Measurements from ENCODE around the gene PEF1.

DNA sequence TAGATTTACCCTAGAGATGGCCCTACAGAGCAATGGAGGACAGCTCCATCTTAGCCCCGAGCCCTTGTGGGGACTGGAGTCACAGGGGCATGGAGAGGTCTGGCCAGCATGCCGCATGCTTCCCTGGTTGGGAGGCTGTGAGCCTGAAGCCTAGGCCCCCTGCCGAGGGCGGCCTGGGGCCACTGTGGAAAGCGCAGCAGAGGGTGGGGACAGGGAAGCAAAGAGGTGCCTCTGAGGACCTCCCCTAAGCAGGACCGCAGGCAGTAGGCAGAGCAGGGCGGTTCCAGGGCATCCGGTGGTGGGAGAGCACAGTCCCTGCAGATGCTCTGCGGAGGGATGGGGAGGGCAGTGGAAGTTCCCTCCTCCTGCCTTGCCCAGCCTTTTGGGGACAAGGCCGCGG lies 26.5 kb upstream of the PEF1 start:
- TF ChIP-seq TCF12 (IDR thresholded peaks at IDR 0.05; ENCODE audit: low read depth) (no peak), CREB1 (IDR thresholded peaks at IDR 0.05; ENCODE audit: low read depth) (no peak), CEBPB (IDR thresholded peaks at IDR 0.05) (no peak), TAF1 (IDR thresholded peaks at IDR 0.05; ENCODE audit: low read depth) (no peak), EP300 (IDR thresholded peaks at IDR 0.05; ENCODE audit: borderline replicate concordance) (no peak), YY1 (IDR thresholded peaks at IDR 0.05; ENCODE audit: low read depth) (no peak), ZBTB7A (IDR thresholded peaks at IDR 0.05; ENCODE audit: low read depth) (no peak)
- TF ChIP-seq, protein P1, sequence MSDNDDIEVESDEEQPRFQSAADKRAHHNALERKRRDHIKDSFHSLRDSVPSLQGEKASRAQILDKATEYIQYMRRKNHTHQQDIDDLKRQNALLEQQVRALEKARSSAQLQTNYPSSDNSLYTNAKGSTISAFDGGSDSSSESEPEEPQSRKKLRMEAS (IDR thresholded peaks at IDR 0.05), result no peak
- TF ChIP-seq, protein P2, sequence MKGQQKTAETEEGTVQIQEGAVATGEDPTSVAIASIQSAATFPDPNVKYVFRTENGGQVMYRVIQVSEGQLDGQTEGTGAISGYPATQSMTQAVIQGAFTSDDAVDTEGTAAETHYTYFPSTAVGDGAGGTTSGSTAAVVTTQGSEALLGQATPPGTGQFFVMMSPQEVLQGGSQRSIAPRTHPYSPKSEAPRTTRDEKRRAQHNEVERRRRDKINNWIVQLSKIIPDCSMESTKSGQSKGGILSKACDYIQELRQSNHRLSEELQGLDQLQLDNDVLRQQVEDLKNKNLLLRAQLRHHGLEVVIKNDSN (IDR thresholded peaks at IDR 0.05), result no peak
